Adipocyte (in vitro differentiated cells): ENCODE measurements around the gene TELO2.

ENCODE experiments used
- DNase-seq: peaks from one replicate; pipeline ENCODE4 v3.0.0-alpha.2; 2015; ENCODE audit warnings: low read depth
- H3K27me3 ChIP-seq: replicated peaks from 2 replicates; pipeline ENCODE4 v1.7.0; 2013; ENCODE audit warnings: mild to moderate bottlenecking, low read length, moderate library complexity; ENCODE audit not compliant: control insufficient read depth, insufficient read depth
- H3K36me3 ChIP-seq: 2 replicates; pipeline ENCODE4 v1.7.0; 2013; ENCODE audit warnings: low read length, mild to moderate bottlenecking, moderate library complexity; ENCODE audit not compliant: control insufficient read depth, insufficient read depth, severe bottlenecking
- H3K4me1 ChIP-seq: 2 replicates; pipeline ENCODE4 v1.7.0; 2013; ENCODE audit warnings: mild to moderate bottlenecking, low read length, moderate library complexity; ENCODE audit not compliant: control insufficient read depth, insufficient read depth
- H3K4me3 ChIP-seq: 2 replicates; pipeline ENCODE4 v1.7.0; 2013; ENCODE audit warnings: mild to moderate bottlenecking, low read length, moderate library complexity
- H3K9ac ChIP-seq: 2 replicates; pipeline ENCODE4 v1.7.0; 2013; ENCODE audit warnings: mild to moderate bottlenecking, low read length, moderate library complexity
- H3K9me3 ChIP-seq: 2 replicates; pipeline ENCODE4 v1.7.0; 2013; ENCODE audit warnings: mild to moderate bottlenecking, low read length, moderate library complexity; ENCODE audit not compliant: control insufficient read depth

TELO2 gene

DNA sequence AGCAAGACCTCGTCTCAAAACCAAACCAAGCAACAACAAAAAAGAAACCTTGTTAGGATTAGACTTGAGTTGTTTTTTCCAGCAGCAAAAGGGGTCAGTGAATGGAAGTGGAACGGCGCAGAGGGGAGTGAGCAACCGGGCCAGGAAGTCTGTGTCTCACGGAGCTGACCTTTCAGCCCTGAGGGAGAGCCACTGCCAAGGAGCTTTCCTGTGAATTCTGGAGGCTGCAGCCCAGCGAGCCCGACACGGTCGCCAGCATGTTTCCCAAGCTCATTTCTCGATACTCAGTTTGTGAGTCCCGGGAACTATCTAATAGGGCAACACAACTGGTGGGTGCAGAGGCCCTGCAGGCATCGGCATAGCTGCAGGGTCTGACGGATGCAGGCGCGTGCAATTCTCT, 19.6 kb downstream of the TELO2 start:
- Histone ChIP-seq H3K36me3 (no peaks in the 10 kb centered on the region), H3K27me3 (no peaks in the 10 kb centered on the region)

DNA sequence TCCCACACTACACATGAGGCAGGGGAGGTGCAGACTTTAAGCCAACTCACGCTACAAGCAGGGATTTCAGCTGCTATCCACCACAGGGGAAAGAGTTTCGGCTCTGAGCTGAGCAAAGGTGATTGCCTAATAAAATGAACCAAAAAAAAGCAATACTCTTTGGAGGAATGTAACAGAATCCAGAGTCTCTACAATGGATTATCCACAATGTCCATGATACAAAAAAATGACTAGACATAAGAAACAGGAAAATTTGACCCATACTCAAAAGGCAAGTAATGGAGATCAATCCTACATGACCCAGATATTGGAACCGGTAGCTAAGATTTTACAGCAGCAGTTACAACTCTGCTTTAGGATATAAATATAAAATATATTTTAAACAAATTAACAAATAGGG, 21.3 kb downstream of the TELO2 start:
- H3K36me3 ChIP-seq: no peaks in the 10 kb centered on the region
- peaks cover 11% of the 10 kb centered on the region for H3K9me3 ChIP-seq
- no peak for DNase-seq

More for the DNA sequence above, 19.6 kb downstream of the TELO2 start:
- peaks cover 11% of the 10 kb centered on the region for H3K9me3 ChIP-seq
- H3K9ac ChIP-seq: no peak overlapping the region
- DNase-seq: no peak
- no peak overlapping the region for H3K4me3 ChIP-seq
- no peaks in the 10 kb centered on the region for H3K4me1 ChIP-seq

DNA sequence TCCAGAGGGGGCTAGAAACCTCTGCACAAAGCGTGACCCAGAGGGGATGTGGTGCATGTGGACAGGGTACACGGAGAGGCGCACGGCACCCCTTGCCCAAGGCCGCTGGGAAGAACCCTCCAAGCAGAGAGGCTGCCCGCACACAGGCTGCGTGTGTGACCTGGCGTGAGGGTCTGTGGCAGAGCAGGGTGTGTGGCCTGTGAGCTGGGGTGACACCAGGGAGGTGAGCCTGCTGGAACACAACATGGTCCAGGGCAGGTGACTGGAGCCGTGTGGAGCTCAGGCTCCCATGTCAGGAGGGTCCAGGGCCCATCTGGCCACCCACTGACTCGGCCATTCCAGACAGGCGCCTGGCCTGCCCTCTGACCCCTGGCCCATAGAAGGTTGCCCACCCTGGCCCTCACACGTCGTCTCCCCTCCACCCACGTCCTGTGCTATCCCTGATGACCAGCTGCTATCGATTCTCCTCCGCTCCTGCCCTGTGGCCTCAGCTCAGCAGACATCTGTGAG, 25.5 kb downstream of the TELO2 start:
- no peaks in the 10 kb centered on the region for H3K4me1 ChIP-seq
- H3K4me3 ChIP-seq: no peak overlapping the region
- no peak overlapping the region for H3K9ac ChIP-seq
- DNase-seq: no peak
- H3K9me3 ChIP-seq: peaks cover 11% of the 10 kb centered on the region
- no peaks in the 10 kb centered on the region for H3K27me3 ChIP-seq
- H3K36me3 ChIP-seq: peaks cover 5% of the 10 kb centered on the region

More for the DNA sequence above, 21.3 kb downstream of the TELO2 start:
- Histone ChIP-seq H3K4me3 (no peak overlapping the region), H3K27me3 (no peaks in the 10 kb centered on the region), H3K9ac (no peak overlapping the region), H3K4me1 (no peaks in the 10 kb centered on the region)

DNA sequence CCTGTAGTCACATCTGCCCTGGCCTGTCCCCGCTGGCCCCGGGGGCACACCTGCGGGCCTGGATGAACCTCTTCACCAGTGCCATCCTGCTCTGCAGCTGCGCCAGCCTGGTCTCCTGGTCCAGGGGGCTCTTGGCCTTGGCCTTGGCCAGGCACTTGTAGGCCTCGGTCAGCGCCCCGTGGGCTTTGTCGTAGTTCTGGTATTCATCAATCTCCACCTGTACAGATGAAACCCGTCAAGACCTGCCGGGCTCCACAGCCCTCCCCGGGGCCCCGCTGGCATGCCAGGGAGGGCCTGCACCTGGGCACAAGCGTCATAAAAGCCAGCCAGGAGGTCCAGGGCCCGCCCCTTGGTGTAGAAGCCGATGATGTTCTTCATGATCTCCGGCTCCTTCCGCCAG, 26.7 kb downstream of the TELO2 start:
- H3K4me1 ChIP-seq: no peaks in the 10 kb centered on the region
- no peak overlapping the region for H3K9ac ChIP-seq
- no peaks in the 10 kb centered on the region for H3K27me3 ChIP-seq
- H3K36me3 ChIP-seq: peaks cover 8% of the 10 kb centered on the region
- H3K9me3 ChIP-seq: peaks cover 4% of the 10 kb centered on the region
- H3K4me3 ChIP-seq: no peak overlapping the region
- no peak for DNase-seq

DNA sequence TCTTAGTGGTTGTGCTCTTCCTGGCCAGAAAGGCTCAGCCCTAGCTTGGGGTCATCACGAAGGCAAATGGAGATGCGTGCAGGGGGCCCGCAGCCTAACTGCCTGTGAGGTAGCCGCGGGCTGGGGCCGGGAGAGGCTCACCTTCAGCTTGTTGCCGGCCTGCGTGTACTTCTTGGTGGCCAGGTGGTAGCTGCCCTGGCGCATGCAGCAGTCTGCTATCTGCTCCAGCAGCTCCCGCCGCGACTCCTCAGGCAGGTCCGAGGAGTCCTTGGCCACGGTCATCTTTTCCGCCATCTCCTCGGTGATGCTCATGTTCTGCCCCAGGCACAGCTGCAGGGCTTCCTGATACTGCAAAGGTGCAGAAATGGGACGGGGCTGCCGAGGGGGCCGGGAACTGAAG, 27.3 kb downstream of the TELO2 start:
- no peak overlapping the region for H3K9ac ChIP-seq
- H3K36me3 ChIP-seq: peaks cover 8% of the 10 kb centered on the region
- no peaks in the 10 kb centered on the region for H3K9me3 ChIP-seq
- DNase-seq: no peak
- H3K4me3 ChIP-seq: no peak overlapping the region
- H3K4me1 ChIP-seq: no peaks in the 10 kb centered on the region
- H3K27me3 ChIP-seq: no peaks in the 10 kb centered on the region

DNA sequence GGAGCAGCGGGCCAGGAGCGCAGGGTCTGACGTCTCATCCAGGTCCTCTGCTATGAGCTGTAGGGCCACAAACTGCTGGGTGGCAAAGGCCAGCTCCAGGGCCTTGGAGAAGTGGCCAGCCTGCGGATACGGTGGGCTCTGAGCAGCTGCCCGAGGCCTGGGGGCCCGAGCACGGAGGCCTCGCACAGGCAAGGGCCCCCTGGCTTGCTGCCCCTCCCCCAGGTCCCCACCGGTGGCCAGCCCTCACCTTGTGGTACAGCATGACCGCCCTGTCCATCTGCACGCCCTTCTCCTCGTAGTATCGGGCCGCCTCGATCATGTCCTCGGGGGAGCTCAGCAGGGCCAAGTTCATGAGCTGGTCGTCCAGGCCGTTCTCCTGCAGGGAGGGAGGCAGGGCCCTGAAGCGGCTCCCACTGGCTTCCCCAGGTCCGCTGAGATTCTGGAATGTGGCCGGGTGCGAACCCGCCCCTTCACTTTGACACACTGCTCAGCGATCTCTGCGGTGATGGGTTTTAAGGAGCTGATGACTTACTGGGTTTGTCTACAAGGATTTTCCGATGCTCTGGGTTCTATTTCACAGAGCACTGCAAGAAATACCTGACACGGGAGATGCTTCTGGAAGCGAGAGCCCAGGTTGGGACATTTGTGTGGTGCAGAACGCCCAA, 30.6 kb downstream of the TELO2 start:
- no peak overlapping the region for H3K4me3 ChIP-seq

DNA sequence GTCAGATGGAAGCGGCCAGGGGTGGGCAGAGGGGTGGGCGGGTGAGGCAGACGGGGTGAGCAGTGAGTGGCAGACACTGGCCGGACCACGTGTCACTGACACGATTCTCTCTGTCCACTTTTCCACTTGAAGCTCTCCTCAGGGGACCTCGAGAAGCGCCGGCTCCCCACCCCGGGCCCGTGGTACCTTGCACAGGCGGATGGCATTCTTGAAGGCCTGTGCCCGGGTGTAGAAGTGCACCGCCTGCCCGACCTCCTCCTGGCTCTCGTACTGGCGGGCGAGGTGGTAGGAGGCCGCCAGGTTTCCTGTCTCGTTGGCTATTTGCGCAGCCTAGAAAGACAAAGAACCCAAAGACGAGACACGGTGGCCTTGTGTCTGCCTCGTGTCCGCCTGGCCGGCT, 31.2 kb downstream of the TELO2 start:
- Histone ChIP-seq H3K36me3 (peaks cover 8% of the 10 kb centered on the region), H3K9me3 (no peaks in the 10 kb centered on the region), H3K9ac (no peak overlapping the region), H3K4me1 (peaks cover 9% of the 10 kb centered on the region), H3K27me3 (no peaks in the 10 kb centered on the region), H3K4me3 (no peak overlapping the region)
- no peak for DNase-seq

More for the DNA sequence above, 30.6 kb downstream of the TELO2 start:
- Histone ChIP-seq H3K9ac (no peak overlapping the region), H3K27me3 (no peaks in the 10 kb centered on the region), H3K36me3 (peaks cover 8% of the 10 kb centered on the region), H3K9me3 (no peaks in the 10 kb centered on the region), H3K4me1 (peaks cover 9% of the 10 kb centered on the region)
- no peak for DNase-seq

DNA sequence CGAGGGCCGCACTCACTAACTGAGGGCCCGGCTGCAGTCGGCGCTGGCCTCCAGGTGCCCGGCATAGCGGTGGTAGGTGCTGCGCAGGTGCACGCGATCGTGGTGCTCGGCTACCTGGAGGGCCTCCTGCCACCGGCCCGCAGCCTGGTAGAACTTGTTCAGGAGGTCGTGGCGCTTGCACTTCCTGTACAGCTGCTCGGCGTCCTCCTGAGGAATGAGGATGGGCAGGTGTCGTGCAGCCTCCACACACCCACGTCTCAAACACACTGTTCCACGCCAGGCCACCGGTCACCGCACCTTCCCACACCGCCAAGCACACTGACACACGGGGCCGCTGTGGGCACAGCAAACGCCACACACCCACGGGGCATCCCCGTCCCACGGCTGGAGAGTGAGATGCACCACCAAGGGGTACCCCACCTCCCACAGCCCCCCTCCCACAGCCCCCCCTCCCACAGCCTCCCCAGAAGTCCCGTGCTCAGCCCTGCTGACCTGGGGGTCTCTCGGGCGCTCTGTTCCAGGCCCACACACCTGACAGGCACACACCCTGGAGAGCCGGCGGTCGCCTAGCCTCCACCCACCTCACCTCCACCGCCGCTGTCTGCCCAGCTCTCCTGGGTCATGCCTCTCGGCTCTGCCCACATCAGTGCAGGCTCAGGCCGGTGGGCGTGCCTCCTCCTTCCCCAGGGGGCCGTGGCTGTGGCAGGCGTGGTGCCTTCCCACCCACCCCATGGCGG, 32.9 kb downstream of the TELO2 start:
- Histone ChIP-seq H3K9ac (no peak overlapping the region), H3K27me3 (no peaks in the 10 kb centered on the region), H3K4me3 (no peak overlapping the region), H3K9me3 (no peaks in the 10 kb centered on the region), H3K4me1 (peaks cover 17% of the 10 kb centered on the region), H3K36me3 (peaks cover 5% of the 10 kb centered on the region)
- no peak for DNase-seq

DNA sequence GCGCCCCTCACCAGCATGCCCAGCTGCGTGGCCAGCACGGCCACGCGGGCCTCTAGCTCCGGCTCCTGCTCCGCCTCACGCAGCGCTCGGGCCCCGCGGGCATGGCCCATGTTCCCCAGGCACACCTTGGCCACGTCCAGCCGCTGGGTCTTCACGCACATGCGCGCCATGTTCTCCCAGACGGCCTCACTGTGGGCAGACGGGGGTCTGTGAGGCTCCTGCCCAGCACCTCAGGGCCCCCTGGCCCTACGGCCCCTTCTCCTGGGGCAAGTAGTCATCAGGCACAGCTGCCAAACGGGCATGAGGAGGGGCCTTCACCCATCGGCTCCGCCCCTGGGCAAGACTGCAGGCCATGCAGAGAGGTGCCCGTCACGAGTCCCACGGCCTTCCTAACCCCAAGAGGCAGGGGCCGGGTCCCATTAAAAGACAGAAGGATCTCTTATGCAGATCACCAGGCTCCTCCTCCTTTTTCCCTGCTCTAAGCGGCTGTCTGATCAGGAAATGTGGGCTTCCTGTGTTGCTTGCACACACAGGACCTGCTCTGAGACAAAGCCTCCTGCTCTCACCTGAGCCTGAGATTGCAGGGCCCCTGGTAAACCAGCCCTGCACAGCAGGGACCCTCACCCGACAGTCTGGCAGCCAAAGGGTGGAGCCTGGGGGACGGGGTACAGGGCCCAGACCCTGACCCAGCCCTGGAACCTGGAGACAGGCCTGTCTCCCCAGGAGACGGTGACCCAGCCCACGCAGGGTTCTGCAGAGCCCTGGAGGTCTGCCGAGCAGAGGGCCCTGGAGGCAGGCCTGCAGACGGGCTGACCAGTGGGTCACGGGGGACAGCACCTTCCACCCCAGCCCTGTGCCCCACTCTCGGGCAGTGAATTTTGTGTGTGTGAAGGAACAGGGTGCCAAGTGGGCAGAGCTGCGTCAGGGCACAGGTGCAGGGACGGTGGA, 33.7 kb downstream of the TELO2 start:
- H3K9ac ChIP-seq: no peak overlapping the region
- H3K36me3 ChIP-seq: peaks cover 5% of the 10 kb centered on the region
- H3K4me3 ChIP-seq: no peak overlapping the region
- H3K9me3 ChIP-seq: no peaks in the 10 kb centered on the region
- H3K4me1 ChIP-seq: peaks cover 25% of the 10 kb centered on the region
- DNase-seq: no peak
- no peaks in the 10 kb centered on the region for H3K27me3 ChIP-seq

DNA sequence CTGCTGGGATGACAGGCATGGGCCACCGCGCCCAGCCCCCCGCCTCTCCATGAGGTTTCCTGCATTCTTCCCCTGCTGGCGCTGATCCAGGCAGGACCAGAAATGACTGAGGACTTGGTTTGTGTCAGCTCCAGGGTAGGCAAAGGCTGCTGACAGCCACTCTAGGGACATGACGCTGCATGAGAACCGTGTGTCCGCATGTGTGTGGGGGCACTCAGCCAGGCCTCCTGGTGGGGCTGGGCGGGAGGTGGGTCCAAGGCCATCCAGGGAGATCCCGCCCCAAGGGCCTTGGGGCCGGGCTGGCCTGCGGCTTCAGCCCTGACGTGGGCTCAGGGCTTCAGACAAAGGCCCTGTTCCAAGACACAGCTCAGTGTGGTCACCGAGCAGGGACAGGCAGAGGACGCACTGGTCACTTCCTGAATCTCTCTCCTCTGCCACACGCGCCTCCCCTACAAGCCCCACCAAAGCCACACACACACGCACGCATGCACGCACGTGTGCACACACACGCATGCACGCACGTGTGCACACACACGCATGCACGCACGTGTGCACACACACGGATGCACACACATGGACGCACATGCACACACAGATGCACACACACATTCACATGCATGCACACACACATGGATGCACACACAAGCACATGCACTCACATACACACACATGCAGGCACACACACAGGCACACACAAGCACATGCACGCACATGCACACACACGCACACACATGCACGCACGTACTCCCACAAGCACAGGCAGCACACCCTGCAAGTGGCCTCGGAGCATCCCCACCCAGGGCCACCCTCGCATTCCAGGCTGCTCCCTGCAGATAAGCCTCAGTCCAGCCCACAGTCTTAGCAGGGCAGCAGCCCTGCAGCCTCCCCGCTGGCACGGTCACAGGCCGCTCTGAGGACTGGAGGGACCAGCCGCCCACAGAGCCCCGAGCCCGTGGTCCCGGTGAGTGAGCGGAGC, 35.0 kb downstream of the TELO2 start:
- no peak for DNase-seq

More for the DNA sequence above, 35.0 kb downstream of the TELO2 start:
- peaks cover 38% of the 10 kb centered on the region for H3K4me1 ChIP-seq
- H3K9me3 ChIP-seq: no peaks in the 10 kb centered on the region
- H3K4me3 ChIP-seq: no peak overlapping the region
- H3K27me3 ChIP-seq: no peaks in the 10 kb centered on the region
- peaks cover 5% of the 10 kb centered on the region for H3K36me3 ChIP-seq
- no peak overlapping the region for H3K9ac ChIP-seq
